CD4-positive, alpha-beta T cell treated with Interleukin-10 for 1 hour (primary cell): Measurements from ENCODE around the gene FBXL4.

Source experiments
- DNase-seq: peaks from one replicate; pipeline ENCODE4 v3.0.0-alpha.2; 2020

FBXL4 gene

DNA sequence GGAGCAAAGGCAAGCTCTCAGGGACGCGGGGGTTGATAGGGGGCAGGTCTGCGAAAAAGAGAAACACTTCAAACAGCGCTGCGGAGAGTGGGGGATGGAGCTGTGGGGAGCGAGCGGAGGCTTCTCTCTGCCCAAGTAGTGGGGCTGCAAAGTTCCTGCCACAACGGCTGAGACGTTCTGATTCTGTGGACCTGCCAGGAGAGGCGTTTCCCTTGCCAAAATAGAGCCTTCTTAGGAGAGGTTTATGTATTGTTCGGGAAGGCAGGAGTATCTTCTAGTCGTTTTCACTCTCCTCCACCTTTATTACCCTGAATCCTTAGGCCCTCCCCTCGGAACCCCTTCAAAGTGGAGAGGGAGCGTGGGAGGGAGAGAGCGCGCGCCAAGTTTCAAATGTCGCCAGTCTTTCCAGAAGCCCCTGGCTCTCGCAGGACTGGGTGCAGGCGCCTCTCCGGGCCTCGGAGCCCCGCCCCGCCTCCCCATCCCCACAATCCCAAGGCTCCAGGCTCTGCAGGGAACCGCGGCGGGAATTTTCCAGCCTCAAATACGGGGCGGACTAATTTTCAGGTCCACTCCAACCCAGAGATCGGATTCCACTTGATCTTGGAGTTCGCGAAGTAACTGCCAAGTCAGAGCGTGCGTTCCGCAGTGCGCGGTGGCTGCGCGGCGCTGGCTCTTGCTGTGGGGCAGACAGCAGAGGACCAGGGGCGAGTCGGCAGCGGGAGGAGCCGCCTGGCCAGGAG is 123.4 kb downstream of the FBXL4 start:
- no peak for DNase-seq

DNA sequence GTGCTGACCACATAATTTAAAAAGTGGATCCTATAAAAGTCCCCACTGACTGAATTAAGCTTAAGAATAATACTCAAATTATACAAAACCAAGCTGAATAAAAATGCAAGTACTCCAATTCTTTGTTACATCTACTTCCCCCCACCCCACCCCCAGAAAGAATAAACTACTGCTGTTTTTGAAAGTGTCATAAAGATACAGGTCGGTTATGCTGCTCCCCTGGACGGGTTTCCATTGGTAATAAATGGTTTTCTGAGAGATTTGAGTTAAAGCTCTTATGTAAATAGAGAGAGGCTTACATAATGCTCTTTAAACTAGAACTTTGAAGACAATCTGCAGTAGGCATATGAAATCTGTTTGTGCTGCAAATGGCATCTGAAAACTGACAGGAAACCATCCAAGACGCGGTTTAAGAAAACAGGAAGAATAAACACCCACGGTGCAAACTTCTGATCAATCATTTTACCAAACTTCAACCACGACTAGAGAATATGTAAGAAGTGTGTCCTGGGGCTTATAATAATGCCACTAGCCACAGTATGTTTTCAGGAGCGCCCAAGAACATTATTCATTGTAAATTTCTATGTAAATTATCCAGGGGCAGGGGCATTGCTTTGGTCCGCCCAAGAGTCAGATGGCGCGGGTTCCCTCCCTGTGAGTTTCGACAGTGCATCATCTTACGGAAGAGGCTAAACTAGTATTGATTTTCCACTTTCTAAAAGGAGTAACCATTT is 124.2 kb downstream of the FBXL4 start:
- no peak for DNase-seq

- DNase-seq: no peak
Measured at GRCh38 chr6:98821756-98822405, 125.9 kb downstream of the FBXL4 start.
